GM19035 (cell line): ENCODE results near the gene ACYP1.
A peak's percentile ranks its signal among the peaks of the same experiment; 100 is the strongest.
"Not testable (repeated sequence)": the region's sequence is repeated elsewhere in the genome, so short reads cannot be mapped to it uniquely, and the experiment has no call there.

Source experiments
- ATAC-seq: cut with Tn5 transposase; IDR thresholded peaks from one replicate; pipeline ENCODE4 v1.9.1; 2021; ENCODE audit not compliant: unreplicated experiment

The ACYP1 gene

GRCh38 chr14:75068294-75069120, 4.7 kb upstream of the ACYP1 start:
- ATAC-seq: no peak

- not testable (repeated sequence) for ATAC-seq
Observed at GRCh38 chr14:75067765-75068164, 3.9 kb upstream of the ACYP1 start.

GRCh38 chr14:75067212-75067611, 3.4 kb upstream of the ACYP1 start:
- no peak for ATAC-seq

GRCh38 chr14:75066691-75067090, 2.9 kb upstream of the ACYP1 start:
- ATAC-seq: no peak

GRCh38 chr14:75064205-75064567, 362 bp upstream of the ACYP1 start:
- ATAC-seq: no peak

GRCh38 chr14:75063013-75063412, 811 bp downstream of the ACYP1 start:
- ATAC-seq: no peak

GRCh38 chr14:75060420-75060819, 3.4 kb downstream of the ACYP1 start:
- no peak for ATAC-seq

- no peak for ATAC-seq
Observed at GRCh38 chr14:75059642-75060041, 4.2 kb downstream of the ACYP1 start.

GRCh38 chr14:75054421-75054820, 9.4 kb downstream of the ACYP1 start:
- ATAC-seq: no peak

GRCh38 chr14:75053396-75054291, 10.2 kb downstream of the ACYP1 start:
- no peak for ATAC-seq

GRCh38 chr14:75051556-75051899, 12.3 kb downstream of the ACYP1 start:
- no peak for ATAC-seq

GRCh38 chr14:75050852-75051555, 12.8 kb downstream of the ACYP1 start, which contains the start of gene MLH3:
Gene MLH3 (minus strand): TSS chr14:75051467. CDS start chr14:75049655, 1,812 bp downstream.
- peak; percentile 79 for ATAC-seq

GRCh38 chr14:75049731-75050201, 14.1 kb downstream of the ACYP1 start:
- no peak for ATAC-seq

- ATAC-seq: no peak
Observed at GRCh38 chr14:75049136-75049535, 14.7 kb downstream of the ACYP1 start.

GRCh38 chr14:75048101-75048500, 15.7 kb downstream of the ACYP1 start:
- ATAC-seq: no peak

GRCh38 chr14:75047506-75047905, 16.3 kb downstream of the ACYP1 start:
- ATAC-seq: no peak

- no peak for ATAC-seq
Observed at GRCh38 chr14:75046899-75047298, 16.9 kb downstream of the ACYP1 start.

GRCh38 chr14:75046275-75046674, 17.5 kb downstream of the ACYP1 start:
- no peak for ATAC-seq

GRCh38 chr14:75044752-75045151, 19.1 kb downstream of the ACYP1 start:
- ATAC-seq: no peak

GRCh38 chr14:75044322-75044721, 19.5 kb downstream of the ACYP1 start:
- no peak for ATAC-seq

GRCh38 chr14:75042035-75042434, 21.8 kb downstream of the ACYP1 start:
- ATAC-seq: no peak
